Upper lobe of left lung (tissue), 4 donors: ENCODE data around the gene MNX1.

Experiments used
- EP300 ChIP-seq, 4 donors: sonication (generic); formaldehyde crosslinking; IDR thresholded peaks; one replicate each; pipeline ENCODE4 v1.5.1; 2017; ENCODE audit warnings: antibody characterized with exemption in 4 of 4, control low read depth in 2 of 4
- POLR2A ChIP-seq, 4 donors: fragments of 450-650 bp; IDR thresholded peaks; one replicate each; pipeline ENCODE4 v1.5.1; 2016 to 2017; ENCODE audit warnings: antibody characterized with exemption in 4 of 4, mild to moderate bottlenecking in 2 of 4
- POLR2AphosphoS5 ChIP-seq, 2 donors: sonication (generic); formaldehyde crosslinking; IDR thresholded peaks; one replicate each; pipeline ENCODE4 v1.5.1; 2017; ENCODE audit warnings: antibody characterized with exemption in 2 of 2
- TF ChIP-seq, protein P1 (sequence below), 6 experiments: fragments of 450-650 bp in 4 of 6; fragments of 200-600 bp in 2 of 6; sonication (generic) in 2 of 6; IDR thresholded peaks; one replicate each; pipeline ENCODE4 v1.5.1; 2016 to 2019; ENCODE audit warnings: antibody characterized with exemption in 6 of 6

- TF ChIP-seq, protein P1, sequence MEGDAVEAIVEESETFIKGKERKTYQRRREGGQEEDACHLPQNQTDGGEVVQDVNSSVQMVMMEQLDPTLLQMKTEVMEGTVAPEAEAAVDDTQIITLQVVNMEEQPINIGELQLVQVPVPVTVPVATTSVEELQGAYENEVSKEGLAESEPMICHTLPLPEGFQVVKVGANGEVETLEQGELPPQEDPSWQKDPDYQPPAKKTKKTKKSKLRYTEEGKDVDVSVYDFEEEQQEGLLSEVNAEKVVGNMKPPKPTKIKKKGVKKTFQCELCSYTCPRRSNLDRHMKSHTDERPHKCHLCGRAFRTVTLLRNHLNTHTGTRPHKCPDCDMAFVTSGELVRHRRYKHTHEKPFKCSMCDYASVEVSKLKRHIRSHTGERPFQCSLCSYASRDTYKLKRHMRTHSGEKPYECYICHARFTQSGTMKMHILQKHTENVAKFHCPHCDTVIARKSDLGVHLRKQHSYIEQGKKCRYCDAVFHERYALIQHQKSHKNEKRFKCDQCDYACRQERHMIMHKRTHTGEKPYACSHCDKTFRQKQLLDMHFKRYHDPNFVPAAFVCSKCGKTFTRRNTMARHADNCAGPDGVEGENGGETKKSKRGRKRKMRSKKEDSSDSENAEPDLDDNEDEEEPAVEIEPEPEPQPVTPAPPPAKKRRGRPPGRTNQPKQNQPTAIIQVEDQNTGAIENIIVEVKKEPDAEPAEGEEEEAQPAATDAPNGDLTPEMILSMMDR (IDR thresholded peaks at IDR 0.05) = no peak
- TF ChIP-seq EP300 (IDR thresholded peaks at IDR 0.05) (no peak), POLR2AphosphoS5 (IDR thresholded peaks at IDR 0.05) (no peak), POLR2A (IDR thresholded peaks at IDR 0.05) (no peak)
Measured at GRCh38 chr7:157032128-157032527, 21.7 kb upstream of the MNX1 start.
